NCI-H2029 (cell line): Measurements from ENCODE around the gene PTTG1IP.
"Not testable (repeated sequence)": the region's sequence is repeated elsewhere in the genome, so short reads cannot be mapped to it uniquely, and the experiment has no call there.

Experiments
- DNase-seq: peaks from one replicate; lab custom pipeline; 2025; lab: John Stamatoyannopoulos, UW

PTTG1IP gene

DNA sequence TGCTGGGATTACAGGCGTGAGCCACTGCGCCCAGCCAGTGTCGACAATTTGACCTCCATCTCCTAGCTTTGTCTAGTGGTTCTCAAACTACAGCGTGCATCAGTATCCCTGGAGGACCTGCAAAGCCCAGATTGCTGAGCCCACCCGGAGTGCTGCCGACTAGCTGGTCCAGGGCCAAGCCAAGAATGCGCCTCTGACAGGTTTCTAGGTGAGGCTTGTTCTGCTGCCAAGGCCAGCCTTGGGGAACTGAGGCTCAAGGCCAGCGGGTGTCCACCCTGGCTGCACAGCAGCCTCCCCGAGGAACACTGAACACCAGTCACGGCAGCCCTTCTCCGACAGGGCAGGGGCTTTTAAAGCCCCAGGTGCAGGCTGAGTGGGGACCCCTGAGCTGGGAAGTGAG lies 9.8 kb upstream of the PTTG1IP start:
- DNase-seq = no peak

DNA sequence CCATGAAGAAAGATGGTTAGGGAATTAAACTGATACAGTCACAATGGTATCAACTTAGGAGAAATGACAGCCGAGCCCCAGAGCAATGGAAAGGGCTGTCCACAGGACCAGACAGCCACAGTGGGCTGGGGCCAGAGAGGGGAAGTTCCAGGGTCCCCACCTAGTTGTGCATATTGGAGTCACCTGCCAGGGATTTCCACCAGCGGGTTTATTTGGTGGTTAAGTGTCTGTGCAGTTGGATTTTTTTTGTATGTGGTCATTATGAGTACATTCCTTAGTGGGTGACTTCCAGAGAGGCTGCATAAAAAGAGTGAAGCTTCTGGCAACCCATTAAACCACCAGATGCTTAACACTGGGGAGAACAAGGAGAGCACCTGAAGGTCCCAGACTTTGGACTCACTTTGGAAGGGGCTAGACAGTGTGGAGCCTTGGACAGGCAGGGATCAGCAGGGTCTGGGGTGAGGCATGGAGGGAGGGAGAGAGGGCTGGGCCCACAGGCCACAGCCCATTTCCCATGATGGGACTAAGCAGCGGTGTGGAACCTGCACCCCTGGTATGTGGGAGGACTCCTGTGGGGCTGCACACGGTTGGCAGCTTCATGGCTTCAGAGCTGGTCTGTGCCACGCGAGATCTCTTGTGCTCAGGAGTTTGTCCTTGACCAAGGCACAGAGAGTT lies 7.8 kb upstream of the PTTG1IP start:
- no peak for DNase-seq

DNA sequence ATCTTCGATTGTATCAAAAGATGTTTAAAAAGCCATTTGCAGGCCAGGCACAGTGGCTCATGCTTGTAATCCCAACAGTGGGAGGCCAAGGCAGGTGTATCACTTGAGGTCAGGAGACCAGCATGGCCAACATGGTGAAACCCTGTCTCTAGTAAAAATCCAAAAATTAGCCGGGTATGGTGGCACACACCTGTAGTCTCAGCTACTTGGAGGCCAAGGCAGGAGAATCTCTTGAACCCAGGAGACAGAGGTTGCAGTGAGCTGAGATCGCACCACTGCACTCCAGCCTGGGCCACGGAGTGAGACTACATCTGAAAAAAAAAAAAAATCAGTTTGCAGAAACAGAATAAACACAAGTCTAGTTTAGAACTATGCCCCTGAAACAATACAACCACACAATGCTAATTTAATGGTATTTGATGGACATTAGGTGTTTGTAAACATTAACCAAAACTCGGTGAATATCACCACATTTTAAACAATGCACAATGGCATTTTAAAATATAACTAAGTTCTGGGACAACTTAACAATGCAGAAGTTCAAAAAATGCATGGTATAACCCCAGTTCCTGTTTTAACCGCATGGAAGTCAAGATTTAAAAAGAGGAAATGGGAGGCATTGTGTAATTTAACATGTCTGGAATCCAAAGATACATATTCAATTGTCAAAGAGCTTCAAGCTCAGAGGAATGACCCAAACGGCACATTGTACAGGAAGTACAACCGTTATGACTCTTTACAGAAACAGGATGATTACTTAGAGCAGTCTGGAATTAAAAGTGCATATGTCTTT lies 7.1 kb upstream of the PTTG1IP start:
- no peak for DNase-seq

DNA sequence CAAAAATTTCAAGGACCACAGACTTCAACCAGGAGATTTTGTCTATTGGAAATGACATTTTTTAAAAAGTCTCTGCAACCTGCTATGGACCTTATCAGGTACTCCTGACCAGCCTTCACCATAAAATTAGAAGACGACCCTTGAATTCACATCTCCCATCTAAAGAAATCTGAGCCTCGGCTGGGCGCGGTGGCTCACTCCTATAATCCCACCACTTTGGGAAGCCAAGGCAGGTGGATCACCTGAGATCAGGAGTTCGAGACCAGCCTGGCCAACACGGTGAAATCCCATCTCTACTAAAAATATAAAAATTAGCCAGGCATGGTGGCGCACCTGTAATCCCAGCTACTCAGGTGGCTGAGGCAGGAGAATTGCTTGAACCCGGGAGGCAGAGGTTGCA lies 5.7 kb upstream of the PTTG1IP start:
- DNase-seq = not testable (repeated sequence)

DNA sequence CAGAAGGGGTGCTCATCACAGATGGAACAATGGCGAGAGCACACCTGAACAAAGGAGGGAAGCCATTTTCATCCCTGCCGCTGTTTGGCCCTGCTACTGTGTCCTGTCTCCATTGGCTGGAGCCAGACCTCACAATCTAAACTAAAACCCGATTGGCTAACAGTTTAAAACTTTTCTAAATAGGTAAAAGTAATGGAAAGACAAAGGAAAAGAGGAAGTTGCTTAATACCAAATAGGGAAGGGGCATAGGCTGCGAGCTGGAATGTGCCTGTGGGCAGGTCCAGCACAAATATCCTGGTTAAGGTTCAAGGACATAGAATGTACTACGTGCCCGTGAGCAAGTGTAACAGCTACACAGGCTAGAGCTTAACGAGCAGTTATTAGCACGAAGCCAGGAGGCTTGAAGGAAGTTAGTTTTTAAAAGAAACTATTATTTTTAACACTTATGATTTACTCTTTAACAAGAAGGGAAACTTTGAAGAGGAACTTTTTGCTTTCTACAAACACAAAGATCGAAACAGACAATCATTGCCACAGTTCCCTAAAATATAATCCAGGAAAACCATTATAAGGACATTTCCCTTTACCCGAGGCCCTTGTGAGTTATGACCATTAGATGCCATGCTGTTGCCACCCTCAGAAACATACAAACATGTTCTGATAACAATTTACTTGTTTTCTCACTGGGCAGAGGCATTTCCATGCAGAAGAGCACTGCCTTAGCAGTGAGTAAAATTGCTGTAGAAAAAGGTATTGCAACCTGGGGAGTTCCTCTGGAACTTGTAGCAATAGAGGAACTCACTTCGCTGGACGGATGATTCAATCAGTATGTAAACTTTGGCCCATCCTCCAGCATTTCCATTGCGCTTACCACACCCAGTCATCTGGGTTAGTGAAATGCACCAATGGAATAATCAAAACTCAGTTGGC lies 4.8 kb upstream of the PTTG1IP start:
- no peak for DNase-seq

DNA sequence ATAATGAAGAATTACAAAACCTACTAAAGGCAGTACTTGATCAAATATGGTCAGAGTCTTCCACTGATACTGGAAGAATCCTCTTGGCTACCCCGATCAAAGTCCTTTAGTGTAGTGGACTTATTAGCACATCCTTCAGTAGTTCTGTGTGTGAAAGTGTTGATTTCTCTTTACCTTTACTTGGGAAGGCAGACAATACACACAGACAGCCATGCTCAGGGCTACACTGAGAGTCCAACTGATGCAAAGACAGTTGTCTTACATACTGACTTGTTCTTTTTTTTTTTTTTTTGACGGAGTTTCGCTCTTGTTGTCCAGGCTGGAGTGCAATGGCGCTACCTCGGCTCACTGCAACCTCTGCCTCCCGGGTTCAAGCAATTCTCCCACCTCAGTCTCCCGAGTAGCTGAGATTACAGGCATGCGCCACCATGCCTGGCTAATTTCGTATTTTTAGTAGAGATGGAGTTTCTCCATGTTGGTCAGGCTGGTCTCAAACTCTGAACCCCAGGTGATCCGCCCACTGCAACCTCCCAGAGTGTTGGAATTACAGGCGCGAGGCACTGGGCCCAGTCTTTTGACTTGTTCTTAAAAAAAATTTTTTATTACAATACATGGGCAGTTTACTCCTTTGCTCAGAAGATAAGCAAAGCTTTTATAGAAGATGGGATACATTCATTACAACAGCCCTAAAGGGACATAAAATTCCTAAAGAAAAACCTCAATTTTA lies 3.5 kb upstream of the PTTG1IP start:
- no peak for DNase-seq

DNA sequence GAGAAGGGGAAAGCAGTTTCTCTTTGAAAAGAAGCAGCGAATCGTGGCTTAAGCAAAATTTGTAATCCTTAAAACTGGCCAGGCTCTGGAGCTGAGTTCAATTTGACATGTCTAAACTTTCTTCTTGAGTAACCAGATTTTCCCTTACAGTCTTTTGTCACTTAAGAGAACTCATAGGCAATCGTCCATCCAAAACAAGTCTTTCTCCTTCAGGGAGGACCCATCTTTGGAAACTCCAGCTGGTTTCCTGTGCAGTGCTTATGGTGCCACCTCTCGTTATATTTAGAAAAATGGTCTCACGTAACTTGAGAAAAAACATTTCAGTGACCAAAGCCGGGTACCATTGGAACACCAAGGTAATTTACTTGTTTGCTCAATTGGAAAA lies 1.8 kb upstream of the PTTG1IP start:
- DNase-seq = no peak

DNA sequence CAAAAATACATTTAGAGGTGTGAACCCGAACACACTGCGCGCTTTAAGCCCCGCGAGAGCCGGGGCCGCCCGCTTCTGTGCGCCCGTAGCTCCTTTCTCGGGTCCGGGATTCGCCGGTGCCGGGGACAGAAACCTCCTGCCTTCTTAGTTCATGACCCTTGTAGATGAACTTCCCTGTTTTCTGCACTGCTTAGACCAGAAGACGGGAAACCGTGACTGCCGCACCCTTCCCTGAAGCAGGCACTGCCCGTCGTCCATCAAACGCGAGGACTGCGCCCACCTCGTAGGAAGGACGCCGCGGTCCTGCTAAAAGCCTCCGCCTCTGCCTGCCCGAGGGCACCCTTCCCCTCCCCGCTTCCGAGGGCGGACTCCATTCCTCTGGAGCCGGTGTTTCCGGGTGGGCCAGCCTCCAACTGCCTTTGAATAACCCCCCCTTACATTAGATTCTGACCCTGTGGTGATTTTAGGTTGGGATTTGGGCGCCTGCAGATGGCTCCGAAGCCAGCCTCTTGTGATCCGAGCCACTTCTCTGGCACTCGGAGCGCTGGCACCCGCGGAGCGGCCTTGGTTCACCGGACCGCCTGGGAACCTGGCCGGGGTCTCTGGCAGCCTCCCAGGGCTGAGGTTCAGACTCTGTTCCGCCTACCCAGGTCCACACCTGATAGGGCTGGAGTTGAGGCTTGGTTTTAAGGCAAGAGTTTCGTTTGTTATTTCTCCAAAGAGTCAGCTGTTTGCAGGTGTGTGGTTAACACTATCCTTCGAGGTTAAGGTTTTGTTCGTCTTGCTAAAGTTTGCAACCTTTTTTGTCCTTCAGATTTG lies 1.2 kb upstream of the PTTG1IP start:
- DNase-seq = peak; percentile 13

DNA sequence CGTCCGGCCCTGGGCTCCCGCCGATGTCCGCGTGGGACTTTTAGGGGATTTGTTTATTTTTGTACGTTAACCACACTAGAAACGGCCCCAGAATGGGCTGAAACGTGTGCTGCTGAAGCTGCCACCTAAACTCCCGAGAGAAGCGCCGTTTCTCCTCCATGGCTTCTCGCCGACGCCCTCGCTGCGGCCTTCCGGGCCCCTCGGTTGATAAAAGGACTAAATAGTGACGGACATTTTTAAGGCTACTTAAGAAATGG lies 678 bp upstream of the PTTG1IP start:
- DNase-seq = no peak

DNA sequence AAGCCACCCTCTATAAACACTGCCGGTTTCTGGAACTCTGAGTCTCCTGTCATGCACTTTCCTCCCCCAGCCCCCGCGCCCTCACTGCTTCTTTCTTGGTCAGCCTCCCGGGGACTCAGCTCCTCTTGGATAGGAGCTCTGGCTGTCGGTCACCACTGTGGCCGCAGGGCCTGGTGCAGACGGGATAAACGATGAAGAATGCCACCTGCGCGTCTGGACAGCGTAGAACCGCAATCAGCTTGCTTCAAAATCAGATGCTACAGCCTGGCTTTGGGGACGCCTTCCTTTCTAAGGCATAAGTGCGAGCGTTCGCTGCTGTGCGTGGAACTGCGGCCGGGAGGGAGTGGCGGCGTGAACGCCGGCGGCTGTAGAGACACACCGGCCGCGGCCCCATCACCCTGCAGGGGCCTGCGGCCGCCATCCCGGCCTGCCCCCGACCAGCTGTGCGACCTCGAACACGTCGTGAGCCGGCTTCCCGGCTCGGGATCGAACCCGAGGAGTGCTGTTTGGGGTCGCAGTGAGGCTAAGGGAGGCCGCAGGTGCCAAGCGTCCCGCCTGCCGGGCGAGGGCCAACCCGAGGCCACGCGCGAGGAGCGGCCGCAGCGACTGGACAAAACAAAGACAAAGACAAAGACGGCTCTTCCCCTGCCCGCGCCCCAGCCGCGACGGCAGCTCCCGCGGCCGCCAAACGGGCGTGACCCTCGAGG lies 688 bp downstream of the PTTG1IP start:
- no peak for DNase-seq

DNA sequence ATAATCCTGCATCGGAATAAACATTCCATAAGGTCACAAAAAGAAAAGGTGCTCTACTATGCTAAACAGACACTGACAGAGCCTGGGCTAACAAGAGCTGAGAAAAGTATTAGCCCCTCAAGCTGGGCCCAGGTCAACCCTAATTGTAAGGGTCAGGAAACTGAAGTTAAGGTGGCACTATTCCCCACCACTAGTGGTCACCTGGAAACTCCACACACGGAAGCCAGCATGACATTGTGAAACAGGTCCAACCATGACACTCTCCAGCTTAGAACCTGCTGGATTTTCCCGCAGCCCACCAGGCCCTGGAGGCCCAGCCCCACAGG lies 1.2 kb downstream of the PTTG1IP start:
- peak; percentile 21 for DNase-seq

DNA sequence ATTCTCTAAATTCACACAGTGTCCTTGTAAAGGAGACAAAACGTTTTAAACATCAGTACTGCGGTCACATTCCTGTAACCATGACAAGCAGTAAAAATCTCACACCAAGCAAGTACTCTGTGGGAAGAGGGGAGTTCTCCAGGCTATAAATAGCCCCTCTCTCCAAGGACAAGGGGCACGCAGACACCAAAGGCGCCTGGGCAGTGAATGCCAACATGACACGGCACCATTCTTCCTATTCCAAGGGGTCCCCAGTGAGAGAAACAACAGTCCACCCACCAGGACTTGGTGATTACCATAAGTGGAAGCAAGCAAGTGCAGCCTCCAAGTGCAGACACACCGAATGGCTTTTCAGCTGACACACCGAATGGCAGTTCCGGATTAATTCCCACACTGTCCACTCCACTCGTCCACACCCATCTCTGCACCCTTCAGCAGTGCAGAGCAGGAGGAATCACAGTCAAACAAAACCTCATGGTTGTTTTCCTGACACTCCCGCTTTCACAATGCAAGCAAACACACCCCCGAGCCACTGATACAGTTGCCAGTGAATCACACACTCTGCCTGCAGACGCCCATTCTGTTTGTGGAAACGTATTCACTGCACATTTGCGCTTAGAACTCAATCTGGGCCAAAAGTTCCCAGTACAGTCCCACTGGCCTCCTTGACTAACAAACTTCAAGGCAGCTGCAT lies 1.8 kb downstream of the PTTG1IP start:
- no peak for DNase-seq

DNA sequence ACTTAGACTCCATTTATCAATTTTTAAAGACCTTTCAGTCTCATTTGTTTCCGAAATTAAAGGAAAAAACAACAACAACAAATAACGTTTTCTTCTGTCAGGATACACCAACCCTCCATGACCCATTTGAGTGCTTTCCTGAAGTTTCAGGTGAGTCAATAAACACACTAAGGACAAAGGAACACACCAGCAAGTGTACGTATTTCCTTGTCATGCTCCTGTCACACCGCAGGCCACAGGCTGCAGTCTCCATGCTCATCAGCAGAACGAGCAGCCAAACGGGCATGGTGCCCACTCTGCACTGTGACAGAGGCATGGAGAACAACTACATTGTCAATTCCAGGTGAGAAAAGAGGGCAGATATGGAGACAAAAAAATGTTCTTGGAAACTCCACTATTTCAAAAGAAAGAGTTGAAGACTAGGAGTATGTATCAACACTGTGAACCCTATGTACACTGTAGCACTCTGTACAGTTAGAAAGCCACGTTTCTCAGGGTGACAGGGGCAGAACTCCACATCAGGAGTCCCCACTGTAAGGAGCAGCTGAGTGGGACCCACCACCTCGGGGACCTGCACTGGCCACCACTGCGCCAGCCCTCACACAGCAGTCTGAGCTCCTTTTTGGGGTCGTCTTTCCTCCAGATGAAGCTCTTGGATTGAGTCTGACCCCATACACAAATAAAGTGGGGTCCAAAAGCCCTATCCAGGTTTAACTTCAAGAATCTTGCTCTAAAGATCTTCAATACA lies 2.6 kb downstream of the PTTG1IP start:
- peak; percentile 72 for DNase-seq

DNA sequence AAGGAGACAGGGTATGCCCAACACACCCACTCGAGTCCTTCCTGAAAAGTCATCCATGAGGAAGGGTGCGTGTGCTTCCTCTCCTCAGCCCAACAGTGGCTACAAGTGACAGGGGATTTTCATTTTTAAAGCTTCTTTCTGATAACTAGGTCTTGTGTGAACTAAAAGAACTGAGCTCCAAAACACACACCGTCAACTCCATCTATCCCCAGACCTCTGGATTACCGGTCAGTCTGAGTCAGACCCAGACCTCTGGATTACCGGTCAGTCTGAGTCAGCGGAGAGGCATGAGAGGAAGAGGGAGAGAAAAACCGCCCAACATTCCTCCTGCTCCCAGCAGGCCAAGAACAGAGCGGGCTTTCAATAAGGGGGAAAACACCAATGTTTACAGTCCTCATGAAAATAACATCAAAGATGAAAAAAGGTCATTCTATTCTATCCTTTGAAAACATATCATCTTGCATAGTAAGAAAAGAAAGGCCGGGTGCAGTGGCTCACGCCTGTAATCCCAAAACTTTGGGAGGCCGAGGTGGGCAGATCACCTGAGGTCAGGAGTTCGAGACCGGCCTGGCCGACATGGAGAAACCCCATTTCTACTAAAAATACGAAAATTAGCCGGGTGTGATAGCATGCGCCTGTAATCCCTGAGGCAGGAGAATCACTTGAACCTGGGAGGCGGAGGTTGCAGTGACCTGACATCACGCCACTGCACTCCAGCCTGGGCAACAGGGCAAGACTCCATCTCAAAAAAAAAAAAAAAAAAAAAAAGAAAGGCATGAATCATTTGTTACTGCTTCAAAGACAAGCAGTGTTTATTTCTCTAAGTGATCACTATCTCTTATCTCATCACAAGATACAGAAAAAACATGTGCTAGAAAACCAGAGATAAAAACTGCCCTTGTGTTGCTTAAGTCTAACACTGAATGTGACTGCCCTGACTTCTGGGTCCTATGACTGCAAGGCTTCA lies 3.4 kb downstream of the PTTG1IP start:
- no peak for DNase-seq

DNA sequence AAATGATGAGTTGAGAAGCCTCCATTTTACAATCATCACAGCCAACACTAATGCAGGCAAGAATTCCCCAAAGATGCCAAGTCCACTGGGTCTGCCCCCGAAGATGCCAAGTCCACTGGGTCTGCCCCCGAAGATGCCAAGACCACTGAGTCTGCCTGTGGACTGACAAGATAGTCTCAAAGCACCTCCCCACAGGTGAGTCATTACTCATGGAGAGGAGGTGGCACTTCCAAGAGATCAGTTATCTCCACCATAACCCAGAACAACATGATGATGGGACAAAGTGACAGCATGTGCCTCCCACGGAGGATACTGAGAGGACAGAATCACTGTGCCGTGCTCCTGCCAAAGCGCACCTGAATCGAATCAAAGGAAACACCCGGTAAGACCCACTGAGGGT lies 4.8 kb downstream of the PTTG1IP start:
- no peak for DNase-seq

DNA sequence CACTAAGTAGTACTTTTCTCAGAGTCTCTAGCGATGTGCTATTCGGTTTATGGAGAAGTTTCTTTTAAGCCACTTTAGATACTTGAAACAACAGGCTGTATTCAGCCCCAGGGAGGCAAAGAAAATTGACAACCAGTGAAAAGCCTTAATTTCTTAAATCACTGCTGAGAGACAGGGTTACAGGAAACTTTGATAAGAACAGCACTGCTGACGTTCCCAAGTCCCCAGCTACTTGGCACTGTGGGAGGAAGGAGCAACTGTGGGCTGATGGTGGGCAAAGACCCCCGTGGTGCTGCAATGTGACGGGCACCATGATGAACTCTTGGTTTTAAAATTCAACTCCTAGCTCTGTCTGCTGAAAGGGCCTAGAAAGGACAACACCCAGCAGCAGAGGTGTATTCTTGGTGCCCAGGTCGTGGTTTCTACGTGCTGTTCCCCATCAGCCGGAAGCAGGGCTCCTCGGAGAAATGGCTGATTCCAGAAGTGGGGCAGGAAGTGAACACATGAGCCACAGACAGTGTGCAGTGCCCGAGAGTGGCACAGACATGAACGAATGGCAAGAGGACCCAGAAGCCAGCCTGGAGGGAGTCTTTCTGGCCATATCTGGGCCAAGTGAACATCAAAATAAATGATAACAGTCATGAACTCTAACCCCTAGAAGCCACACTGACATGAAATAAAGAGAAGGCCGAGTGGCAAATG lies 5.3 kb downstream of the PTTG1IP start:
- no peak for DNase-seq

DNA sequence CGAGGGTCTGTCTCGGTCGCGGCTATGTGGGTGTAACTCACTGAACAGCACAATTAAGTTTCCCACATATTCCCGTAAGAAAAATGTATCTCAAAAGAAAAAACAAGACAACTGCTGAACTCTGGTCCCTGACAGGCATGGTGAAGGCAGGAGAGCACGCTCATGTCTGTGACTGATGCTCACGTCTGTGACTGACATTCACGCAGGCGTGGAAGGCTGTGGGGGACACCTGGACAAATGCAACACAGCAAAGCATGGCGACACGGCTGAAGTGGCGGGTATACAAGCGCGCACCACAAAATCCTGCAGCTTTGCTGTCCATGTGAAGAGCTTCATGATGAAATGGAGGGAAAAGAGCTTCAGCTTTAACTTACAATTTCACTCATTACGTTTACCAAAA lies 6.0 kb downstream of the PTTG1IP start:
- DNase-seq = no peak

DNA sequence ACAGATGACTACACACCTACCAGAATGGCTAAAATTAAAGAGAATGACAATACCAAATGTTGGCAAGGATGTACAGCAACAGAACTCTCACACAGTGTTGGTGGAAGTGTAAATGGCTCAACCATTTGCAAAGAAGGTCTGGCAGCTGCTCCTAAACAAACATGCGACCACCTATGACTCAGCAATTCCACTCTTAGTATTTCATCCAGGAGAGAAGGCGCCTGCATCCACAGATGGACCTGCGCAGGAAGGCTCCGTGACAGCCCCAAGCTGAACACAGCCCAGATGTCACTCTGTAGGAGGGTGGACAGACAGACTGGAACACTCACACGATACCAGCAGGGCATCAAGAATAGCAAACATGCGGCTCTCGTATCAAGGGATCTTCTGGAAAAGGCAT lies 6.7 kb downstream of the PTTG1IP start:
- no peak for DNase-seq
